IMR-90 (cell line): ENCODE measurements around the gene TENT4B. TPM values are rescaled to one million over a fixed set of nuclear protein-coding genes. Genes with fewer than 3 reads are reported as not detected.

Experiments used
- ATAC-seq: fragments of 200-7000 bp; cut with Tn5 transposase; 2 replicates; pipeline ENCODE4 v1.9.1; 2020; ENCODE audit warnings: low read depth, mild to moderate bottlenecking, moderate library complexity
- BruUV-seq: library from RNA; stranded (reverse); fragments of 400-500 nt; replicated peaks from 2 replicates; lab custom pipeline; 2021; lab: Mats Ljungman, UMichigan
- CTCF ChIA-PET: fragments of 300-600 bp; formaldehyde crosslinking; extraction: SDS; loops from one replicate; lab custom pipeline; 2021; ENCODE audit warnings: antibody characterized with exemption; lab: Yijun Ruan, JAX
- POLR2A ChIA-PET: fragments of 300-600 bp; sonication (Branson Sonifier 250); formaldehyde crosslinking; loops from one replicate; lab custom pipeline; 2022; ENCODE audit warnings: antibody characterized with exemption; ENCODE audit not compliant: unreplicated experiment; lab: Charles Lee
- DNase-seq: peaks from one replicate; pipeline ENCODE4 v3.0.0; 2013
- H2AFZ ChIP-seq: replicated peaks from 2 replicates; pipeline ENCODE3; 2013; ENCODE audit warnings: low read length, mild to moderate bottlenecking; ENCODE audit not compliant: poor library complexity
- H2AK5ac ChIP-seq: 2 replicates; pipeline ENCODE4 v1.6.1; 2013; ENCODE audit warnings: low read depth, low read length, inconsistent platforms
- H2AK9ac ChIP-seq: replicated peaks from 2 replicates; pipeline ENCODE3; 2013; ENCODE audit warnings: mild to moderate bottlenecking, low read depth, low read length, moderate library complexity; ENCODE audit not compliant: poor library complexity
- H2BK120ac ChIP-seq: 2 replicates; pipeline ENCODE4 v1.6.1; 2013; ENCODE audit warnings: low read depth, low read length, inconsistent platforms
- H2BK15ac ChIP-seq: 3 replicates; pipeline ENCODE4 v1.6.1; 2013; ENCODE audit warnings: low read depth, low read length, inconsistent platforms
- H2BK20ac ChIP-seq: 2 replicates; pipeline ENCODE4 v1.6.1; 2013; ENCODE audit warnings: low read depth, mild to moderate bottlenecking, inconsistent platforms, low read length, moderate library complexity
- H2BK5ac ChIP-seq: 2 replicates; pipeline ENCODE4 v1.6.1; 2013; ENCODE audit warnings: mild to moderate bottlenecking, low read depth, low read length, inconsistent platforms; ENCODE audit not compliant: poor library complexity, severe bottlenecking
- H3K14ac ChIP-seq: replicated peaks from 2 replicates; pipeline ENCODE4 v1.6.1; 2013; ENCODE audit warnings: low read depth, low read length, inconsistent platforms
- H3K18ac ChIP-seq: 2 replicates; pipeline ENCODE4 v1.6.1; 2013; ENCODE audit warnings: low read depth, low read length, control low read depth
- H3K23ac ChIP-seq: 2 replicates; pipeline ENCODE4 v1.6.1; 2013; ENCODE audit warnings: low read depth, low read length, inconsistent platforms
- H3K27ac ChIP-seq: 2 replicates; pipeline ENCODE4 v1.5.1; 2013; ENCODE audit warnings: mild to moderate bottlenecking, control low read depth, low read length; ENCODE audit not compliant: insufficient read depth
- H3K27me3 ChIP-seq: 2 replicates; pipeline ENCODE4 v1.6.1; 2013; ENCODE audit warnings: low read length; ENCODE audit not compliant: control insufficient read depth, insufficient read depth
- H3K36me3 ChIP-seq: 2 replicates; pipeline ENCODE4 v1.6.1; 2013; ENCODE audit warnings: low read length, mixed read lengths; ENCODE audit not compliant: control insufficient read depth, insufficient read depth
- H3K4ac ChIP-seq: 2 replicates; pipeline ENCODE4 v1.6.1; 2013; ENCODE audit warnings: low read depth, low read length, inconsistent platforms
- H3K4me1 ChIP-seq: 2 replicates; pipeline ENCODE4 v1.6.1; 2013; ENCODE audit warnings: low read length, mixed read lengths; ENCODE audit not compliant: control insufficient read depth, insufficient read depth
- H3K4me2 ChIP-seq: 2 replicates; pipeline ENCODE4 v1.6.1; 2013; ENCODE audit warnings: low read depth, mild to moderate bottlenecking, control low read depth, low read length, moderate library complexity
- H3K4me3 ChIP-seq: 2 replicates; pipeline ENCODE4 v1.5.1; 2013; ENCODE audit warnings: low read depth, mild to moderate bottlenecking, control low read depth, low read length, moderate library complexity; ENCODE audit not compliant: insufficient read depth
- H3K56ac ChIP-seq: 2 replicates; pipeline ENCODE4 v1.6.1; 2013; ENCODE audit warnings: low read length, inconsistent platforms; ENCODE audit not compliant: insufficient read depth; ENCODE audit errors: extremely low read depth
- H3K79me1 ChIP-seq, 2 experiments: 2 replicates each; pipeline ENCODE4 v1.6.1; 2013; ENCODE audit warnings: low read length in 2 of 2, inconsistent platforms in 1 of 2, low read depth in 1 of 2
- H3K9ac ChIP-seq: 2 replicates; pipeline ENCODE4 v1.6.1; 2013; ENCODE audit warnings: low read depth, low read length, control low read depth
- H3K9me1 ChIP-seq: 2 replicates; pipeline ENCODE4 v1.6.1; 2013; ENCODE audit warnings: low read length, inconsistent platforms; ENCODE audit not compliant: insufficient read depth
- H3K9me3 ChIP-seq: 2 replicates; pipeline ENCODE4 v1.6.1; 2013; ENCODE audit warnings: low read length; ENCODE audit not compliant: control insufficient read depth, insufficient read depth
- H4K20me1 ChIP-seq: 2 replicates; pipeline ENCODE4 v1.6.1; 2013; ENCODE audit warnings: low read length, inconsistent platforms; ENCODE audit not compliant: insufficient read depth
- H4K5ac ChIP-seq: 2 replicates; pipeline ENCODE4 v1.6.1; 2013; ENCODE audit warnings: mild to moderate bottlenecking, low read depth, low read length, control low read depth
- H4K8ac ChIP-seq, 2 experiments: 2 replicates each; pipeline ENCODE4 v1.6.1; 2013; ENCODE audit warnings: low read depth in 2 of 2, low read length in 2 of 2, control low read depth in 1 of 2, inconsistent platforms in 1 of 2
- H4K91ac ChIP-seq: 2 replicates; pipeline ENCODE4 v1.6.1; 2013; ENCODE audit warnings: low read depth, low read length, inconsistent platforms; ENCODE audit not compliant: insufficient read depth
- ELK1 ChIP-seq: fragments of 150-350 bp; IDR thresholded peaks from 2 replicates; pipeline ENCODE4 v1.6.1; 2016; ENCODE audit warnings: low read depth, mild to moderate bottlenecking, low read length, moderate library complexity, borderline replicate concordance
- RAD21 ChIP-seq: IDR thresholded peaks from 2 replicates; pipeline ENCODE4 v1.6.1; 2012; ENCODE audit warnings: low read length, improper control_type of control experiment
- RCOR1 ChIP-seq: IDR thresholded peaks from 2 replicates; pipeline ENCODE4 v1.6.1; 2012; ENCODE audit warnings: mild to moderate bottlenecking, low read length, improper control_type of control experiment; ENCODE audit not compliant: insufficient replicate concordance
- RFX5 ChIP-seq: IDR thresholded peaks from 2 replicates; pipeline ENCODE4 v1.8.0; 2012; ENCODE audit warnings: low read depth, mild to moderate bottlenecking, low read length, moderate library complexity
- SMC3 ChIP-seq: fragments of 150-350 bp; IDR thresholded peaks from 2 replicates; pipeline ENCODE4 v1.6.1; 2016; ENCODE audit warnings: low read depth, mild to moderate bottlenecking, antibody characterized with exemption, low read length, moderate library complexity
- WGBS, 2 experiments: methylation state at CpG; one replicate each; pipeline versions ENCODE4 v1.1.5 to v1.1.7; 2013; ENCODE audit warnings: missing lambda C conversion rate in 2 of 2; ENCODE audit not compliant: insufficient read length in 1 of 2; ENCODE audit errors: extremely low coverage in 2 of 2; 5-methylcytosine and 5-hydroxymethylcytosine counted together
- dilution Hi-C: fragments of 300-500 bp; cut with HindIII; formaldehyde crosslinking; loops from one replicate; pipeline ENCODE4 v1.14.3; 2018; ENCODE audit warnings: low sequenced_read_pairs; ENCODE audit not compliant: unreplicated experiment
- in situ Hi-C: fragments of 300-500 bp; cut with MboI; formaldehyde crosslinking; loops from 3 replicates; pipeline ENCODE4 v1.14.3; 2019; ENCODE audit warnings: low sequenced_read_pairs, inconsistent platforms, mixed read lengths
- intact Hi-C: fragments of 100-400 bp; cut with micrococcal nuclease; formaldehyde crosslinking; loops from 2 replicates; pipeline ENCODE4 v1.10.0; 2022
- polyA plus RNA-seq, 3 experiments: library from polyadenylated mRNA; depleted of rRNA; stranded (reverse); fragments of >200 nt; gene quantifications; 2 replicates each; pipeline ENCODE4 v1.2.3, GENCODE V29; 2012; ENCODE audit warnings: low replicate concordance in 1 of 3
- total RNA-seq: library from RNA; depleted of rRNA; stranded (reverse); fragments of >200 nt; gene quantifications from 2 replicates; pipeline ENCODE4 v1.2.3, GENCODE V29; 2012

Gene TENT4B
- total and polyA plus RNA-seq, 2 of the 4 experiments (the other 2 are of a cell fraction): 4.1 to 7.0 TPM

GRCh38 chr16:50193594-50193993 is 40.5 kb downstream of the TENT4B start:
- intact Hi-C loops (no loop called here), in situ Hi-C loops (no loop called here), dilution Hi-C loops (no loop called here)
- H3K4me2 ChIP-seq: no peak overlapping the region
- peaks cover 3% of the 10 kb centered on the region; the same call in 1 of the 2 replicates for H4K20me1 ChIP-seq
- H3K9me1 ChIP-seq: peaks cover 7% of the 10 kb centered on the region
- H3K27me3 ChIP-seq: no peaks in the 10 kb centered on the region
- ATAC-seq (no peak), DNase-seq (peak; percentile 16)
- no peak overlapping the region for H3K56ac ChIP-seq
- H3K9me3 ChIP-seq: no peaks in the 10 kb centered on the region
- peak overlapping the region; percentile 7; the same call in 1 of the 2 replicates for H3K14ac ChIP-seq
- ChIA-PET CTCF (no interaction called here), POLR2A (no interaction called here)
- 100% methylated on average over 1 of the region's 5 CpGs; no CpG with 5 or more reads in 1 of the 2 experiments for WGBS, 2 experiments
- H3K18ac ChIP-seq: 0 out of 2 replicates have a peak overlapping the region, but pooled peaks have one; percentile 2
- no peak overlapping the region; the same call in 1 of the 2 replicates for H4K5ac ChIP-seq
- TF ChIP-seq SMC3 (no peak), ELK1 (no peak), RFX5 (no peak), RCOR1 (no peak), RAD21 (no peak)
- H3K23ac ChIP-seq: peak overlapping the region; percentile 5
- no peak overlapping the region for H3K27ac ChIP-seq
- H3K79me1 ChIP-seq: peaks cover 30 to 38% of the 10 kb centered on the region in 2 experiments
- H3K4ac ChIP-seq: peak overlapping the region; percentile 63
- peak overlapping the region in 1 of 2 experiments; percentile 73; a peak in 1 of 4 replicates for H4K8ac ChIP-seq
- no peak overlapping the region for H2BK120ac ChIP-seq
- H2BK5ac ChIP-seq: peak overlapping the region; percentile 57
- H2AK9ac ChIP-seq: no peak overlapping the region
- H3K9ac ChIP-seq: no peak overlapping the region
- H3K36me3 ChIP-seq: no peaks in the 10 kb centered on the region
- H3K4me3 ChIP-seq: no peak overlapping the region
- H2AK5ac ChIP-seq: peak overlapping the region; percentile 43; the same call in 1 of the 2 replicates
- H2AFZ ChIP-seq: no peak overlapping the region
- peak overlapping the region; percentile 38; the same call in 1 of the 3 replicates for H2BK15ac ChIP-seq
- H3K4me1 ChIP-seq: peaks cover 8% of the 10 kb centered on the region
- no peak overlapping the region for H2BK20ac ChIP-seq
- no TSS peak for BruUV-seq
- no peak overlapping the region for H4K91ac ChIP-seq
